Upper lobe of left lung (tissue), 4 donors: Measurements from ENCODE around the gene MMP28.

Experiments
- EP300 ChIP-seq, 4 donors: sonication (generic); formaldehyde crosslinking; IDR thresholded peaks; one replicate each; pipeline ENCODE4 v1.5.1; 2017; ENCODE audit warnings: antibody characterized with exemption in 4 of 4, control low read depth in 2 of 4
- POLR2A ChIP-seq, 4 donors: fragments of 450-650 bp; IDR thresholded peaks; one replicate each; pipeline ENCODE4 v1.5.1; 2016 to 2017; ENCODE audit warnings: antibody characterized with exemption in 4 of 4, mild to moderate bottlenecking in 2 of 4
- POLR2AphosphoS5 ChIP-seq, 2 donors: sonication (generic); formaldehyde crosslinking; IDR thresholded peaks; one replicate each; pipeline ENCODE4 v1.5.1; 2017; ENCODE audit warnings: antibody characterized with exemption in 2 of 2
- TF ChIP-seq, protein P1 (sequence below), 6 experiments: fragments of 450-650 bp in 4 of 6; fragments of 200-600 bp in 2 of 6; sonication (generic) in 2 of 6; IDR thresholded peaks; one replicate each; pipeline ENCODE4 v1.5.1; 2016 to 2019; ENCODE audit warnings: antibody characterized with exemption in 6 of 6

GRCh38 chr17:35735036-35735805 is 60.2 kb downstream of the MMP28 start:
- TF ChIP-seq, protein P1, sequence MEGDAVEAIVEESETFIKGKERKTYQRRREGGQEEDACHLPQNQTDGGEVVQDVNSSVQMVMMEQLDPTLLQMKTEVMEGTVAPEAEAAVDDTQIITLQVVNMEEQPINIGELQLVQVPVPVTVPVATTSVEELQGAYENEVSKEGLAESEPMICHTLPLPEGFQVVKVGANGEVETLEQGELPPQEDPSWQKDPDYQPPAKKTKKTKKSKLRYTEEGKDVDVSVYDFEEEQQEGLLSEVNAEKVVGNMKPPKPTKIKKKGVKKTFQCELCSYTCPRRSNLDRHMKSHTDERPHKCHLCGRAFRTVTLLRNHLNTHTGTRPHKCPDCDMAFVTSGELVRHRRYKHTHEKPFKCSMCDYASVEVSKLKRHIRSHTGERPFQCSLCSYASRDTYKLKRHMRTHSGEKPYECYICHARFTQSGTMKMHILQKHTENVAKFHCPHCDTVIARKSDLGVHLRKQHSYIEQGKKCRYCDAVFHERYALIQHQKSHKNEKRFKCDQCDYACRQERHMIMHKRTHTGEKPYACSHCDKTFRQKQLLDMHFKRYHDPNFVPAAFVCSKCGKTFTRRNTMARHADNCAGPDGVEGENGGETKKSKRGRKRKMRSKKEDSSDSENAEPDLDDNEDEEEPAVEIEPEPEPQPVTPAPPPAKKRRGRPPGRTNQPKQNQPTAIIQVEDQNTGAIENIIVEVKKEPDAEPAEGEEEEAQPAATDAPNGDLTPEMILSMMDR (IDR thresholded peaks at IDR 0.05), result no peak
- TF ChIP-seq POLR2A (IDR thresholded peaks at IDR 0.05) (no peak), POLR2AphosphoS5 (IDR thresholded peaks at IDR 0.05) (no peak), EP300 (IDR thresholded peaks at IDR 0.05) (no peak)
